Heart right ventricle (tissue), 16 donors: Measurements from ENCODE around the gene SFXN3. TPM values are rescaled to one million over a fixed set of nuclear protein-coding genes. Genes with fewer than 3 reads are reported as not detected.

Experiments used
- ATAC-seq, 8 donors: fragments of 200-7000 bp; cut with Tn5 transposase; one replicate each; pipeline ENCODE4 v1.9.1; 2020; ENCODE audit warnings: mild to moderate bottlenecking in 8 of 8, moderate library complexity in 8 of 8, moderate number of reproducible peaks in 1 of 8
- DNase-seq, 2 donors: peaks; one replicate each; pipeline ENCODE4 v3.0.0-alpha.2; 2020
- H3K27ac ChIP-seq, 10 donors: fragments of 200-600 bp; sonication (generic) in 2 of 10; one replicate each; pipeline versions ENCODE4 v1.5.0 to v1.8.0; 2020 to 2022; ENCODE audit warnings: mild to moderate bottlenecking in 3 of 10
- H3K27me3 ChIP-seq, 7 donors: fragments of 200-600 bp; one replicate each; pipeline ENCODE4 v1.8.0; 2021 to 2022; ENCODE audit warnings: mild to moderate bottlenecking in 2 of 7
- H3K36me3 ChIP-seq, 9 donors: fragments of 200-600 bp; sonication (generic) in 1 of 9; one replicate each; pipeline versions ENCODE4 v1.5.0 to v1.8.0; 2020 to 2022; ENCODE audit warnings: mild to moderate bottlenecking in 2 of 9
- H3K4me1 ChIP-seq, 9 donors: fragments of 200-600 bp; sonication (generic) in 1 of 9; one replicate each; pipeline versions ENCODE4 v1.5.0 to v1.8.0; 2020 to 2022; ENCODE audit warnings: mild to moderate bottlenecking in 4 of 9
- H3K4me3 ChIP-seq, 10 donors: fragments of 200-600 bp; sonication (generic) in 2 of 10; one replicate each; pipeline versions ENCODE4 v1.5.0 to v1.8.0; 2020 to 2022; ENCODE audit warnings: mild to moderate bottlenecking in 7 of 10, moderate library complexity in 2 of 10
- H3K9me3 ChIP-seq, 11 donors: fragments of 200-600 bp in 10 of 11; sonication (generic) in 2 of 11; one replicate each; pipeline versions ENCODE4 v1.5.0 to v1.8.0; 2013 to 2022; ENCODE audit warnings: mild to moderate bottlenecking in 2 of 11, control low read depth in 1 of 11, moderate library complexity in 1 of 11
- WGBS, 2 donors: extraction: QIAGEN DNeasy Blood & Tissue Kit; methylation state at CpG; one replicate each; pipeline ENCODE4 v1.1.7; 2013; ENCODE audit warnings: inconsistent platforms in 1 of 2; 5-methylcytosine and 5-hydroxymethylcytosine counted together
- intact Hi-C, 10 donors: fragments of 100-400 bp; cut with DNase I; formaldehyde crosslinking; loops; one replicate each; pipeline versions ENCODE4 v1.11.1 to v1.14.2; 2022
- polyA plus RNA-seq, 2 donors: library from polyadenylated mRNA; stranded (reverse); fragments of 200-250 nt; gene quantifications; one replicate each; pipeline ENCODE4 v1.2.3, GENCODE V29; 2013
- total RNA-seq, 10 donors: library from RNA; stranded (reverse); fragmentation: NEBNext Ultra II Directional in 3 of 10; extraction: Animal tissue kit (Norgen Biotek cat#: 25700) in 3 of 10; gene quantifications; one replicate each; pipeline versions ENCODE4 v1.2.1 to v1.2.4, GENCODE V29; 2021 to 2023
- TF ChIP-seq, protein P1 (sequence below), 9 donors: fragments of 200-600 bp; sonication (generic) in 2 of 9; IDR thresholded peaks; one replicate each; pipeline versions ENCODE4 v1.5.0 to v1.8.0; 2021 to 2022; ENCODE audit warnings: antibody characterized with exemption in 9 of 9, mild to moderate bottlenecking in 5 of 9, moderate library complexity in 1 of 9
- donor health status: Arrhythmogenic right ventricular cardiomyopathy.
- donor health status: ischemic (EF 13 %, LVEDD 7.1; RV severe dilation, severe dysfunction).
- donor health status: healthy with polysubstance abuse.
- donor health status: DM: no; HTN: yes; CAD: no.
- donor health status: DM: no; HTN: no; CAD: no.
- donor health status: ischemic (EF 25% LVEDD 6.9; RV normal size, moderate dysfunction).
- donor health status: ischemic (EF 25% LVEDD 5.7; RV mildly dilated, moderate dysfunction).
- donor health status: healthy.
- donor health status: DM: yes; HTN: yes; CAD: no.
- donor health status: Ischemic cardiomyopathy.
- donor health status: ischemic (EF 35%, LVEDD 5.7; RV mildly dilated, moderate dysfunction).
- donor health status: nonischemic (EF 11% LVEDD 7.7; RV severe dilation, severe dysfunction).
- donor health status: DM: yes; HTN: yes; CAD: no.
- donor health status: PGD.
- donor health status: ischemic (EF 29% LVEDD 5.4; RV normal size, mild dysfunction).
- donor health status: nonischemic (EF 23%, LVEDD 6.1; RV moderate dilation, normal function).

The SFXN3 gene
- total and polyA plus RNA-seq, 12 donors, result 8.4 to 25.7 (median 15.4) TPM

DNA sequence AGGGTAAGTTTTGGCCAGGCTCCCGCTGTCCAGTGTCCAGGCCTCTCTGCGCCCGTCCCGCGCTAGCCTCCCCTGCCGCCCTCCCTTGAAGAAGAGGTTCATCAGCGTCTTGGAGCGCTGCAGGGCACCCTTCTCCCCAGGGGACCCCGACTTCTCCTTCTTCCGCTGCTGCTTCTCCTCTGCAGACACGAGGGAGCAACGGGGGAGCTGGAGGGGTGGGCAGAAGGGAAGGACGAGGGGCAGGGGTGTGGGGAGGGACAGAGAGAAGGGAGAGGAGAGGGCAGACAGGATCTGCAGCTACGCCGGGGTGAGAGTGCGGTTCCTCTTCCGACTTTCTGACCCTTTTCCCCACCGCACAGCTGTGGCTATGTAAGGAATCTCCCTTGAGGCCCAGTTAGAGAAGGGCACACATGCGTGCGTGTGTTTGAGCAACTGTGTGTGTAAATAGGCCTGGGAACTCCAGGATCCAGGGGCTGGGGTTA lies 12.9 kb upstream of the SFXN3 start:
- peak in 3 of 8 donors; percentile 4 to 27 (median 10) for ATAC-seq
- Histone ChIP-seq H3K4me1 (peaks cover 2 to 31% (median 15%) of the 10 kb centered on the region in 9 donors), H3K9me3 (no peaks in the 10 kb centered on the region), H3K4me3 (no peak overlapping the region), H3K27ac (peak overlapping the region in 3 of 10 donors; percentile 19 to 52 (median 34)), H3K27me3 (peaks cover 0 to 29% (median 24%) of the 10 kb centered on the region in 7 donors), H3K36me3 (no peaks in the 10 kb centered on the region)
- no peak for DNase-seq
- WGBS, 2 donors, result 45 to 57% methylated on average over 20 of the region's 20 CpGs
- TF ChIP-seq, protein P1, sequence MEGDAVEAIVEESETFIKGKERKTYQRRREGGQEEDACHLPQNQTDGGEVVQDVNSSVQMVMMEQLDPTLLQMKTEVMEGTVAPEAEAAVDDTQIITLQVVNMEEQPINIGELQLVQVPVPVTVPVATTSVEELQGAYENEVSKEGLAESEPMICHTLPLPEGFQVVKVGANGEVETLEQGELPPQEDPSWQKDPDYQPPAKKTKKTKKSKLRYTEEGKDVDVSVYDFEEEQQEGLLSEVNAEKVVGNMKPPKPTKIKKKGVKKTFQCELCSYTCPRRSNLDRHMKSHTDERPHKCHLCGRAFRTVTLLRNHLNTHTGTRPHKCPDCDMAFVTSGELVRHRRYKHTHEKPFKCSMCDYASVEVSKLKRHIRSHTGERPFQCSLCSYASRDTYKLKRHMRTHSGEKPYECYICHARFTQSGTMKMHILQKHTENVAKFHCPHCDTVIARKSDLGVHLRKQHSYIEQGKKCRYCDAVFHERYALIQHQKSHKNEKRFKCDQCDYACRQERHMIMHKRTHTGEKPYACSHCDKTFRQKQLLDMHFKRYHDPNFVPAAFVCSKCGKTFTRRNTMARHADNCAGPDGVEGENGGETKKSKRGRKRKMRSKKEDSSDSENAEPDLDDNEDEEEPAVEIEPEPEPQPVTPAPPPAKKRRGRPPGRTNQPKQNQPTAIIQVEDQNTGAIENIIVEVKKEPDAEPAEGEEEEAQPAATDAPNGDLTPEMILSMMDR (IDR thresholded peaks at IDR 0.05), result no peak
- intact Hi-C loops, result no loop called here

GRCh38 chr10:101018600-101019439 lies 12.2 kb upstream of the SFXN3 start:
- H3K36me3 ChIP-seq, result no peaks in the 10 kb centered on the region
- DNase-seq (peak; percentile 79 to 88), ATAC-seq (peak; percentile 66 to 79 (median 74))
- TF ChIP-seq, protein P1 (IDR thresholded peaks at IDR 0.05), result peak; percentile 44 to 84 (median 73)
- peaks cover 0 to 29% (median 24%) of the 10 kb centered on the region in 7 donors for H3K27me3 ChIP-seq
- H3K9me3 ChIP-seq, result no peaks in the 10 kb centered on the region
- intact Hi-C loops, result no loop called here
- 15% methylated on average over 45 of the region's 45 CpGs for WGBS, 2 donors
- peak overlapping the region in 4 of 10 donors; percentile 19 to 58 (median 43) for H3K27ac ChIP-seq
- peaks cover 0 to 25% (median 10%) of the 10 kb centered on the region in 9 donors for H3K4me1 ChIP-seq
- peak overlapping the region in 2 of 10 donors; percentile 11 to 20 for H3K4me3 ChIP-seq

- 42 to 44% methylated on average over 2 of the region's 2 CpGs for WGBS, 2 donors
- H3K27me3 ChIP-seq, result peaks cover 0 to 29% (median 24%) of the 10 kb centered on the region in 7 donors
- intact Hi-C loops, result no loop called here
- H3K36me3 ChIP-seq, result no peaks in the 10 kb centered on the region
- DNase-seq (no peak), ATAC-seq (no peak)
- peak overlapping the region in 1 of 10 donors; percentile 58 for H3K27ac ChIP-seq
- no peak overlapping the region for H3K4me3 ChIP-seq
- TF ChIP-seq, protein P1 (IDR thresholded peaks at IDR 0.05), result no peak
- peaks cover 0 to 20% (median 10%) of the 10 kb centered on the region in 9 donors for H3K4me1 ChIP-seq
- H3K9me3 ChIP-seq, result no peaks in the 10 kb centered on the region
Measured at GRCh38 chr10:101019440-101019703, 11.7 kb upstream of the SFXN3 start.

GRCh38 chr10:101020427-101021075 lies 10.5 kb upstream of the SFXN3 start:
- DNase-seq (no peak), ATAC-seq (no peak)
- H3K4me1 ChIP-seq, result peaks cover 0 to 15% (median 9%) of the 10 kb centered on the region in 9 donors
- H3K4me3 ChIP-seq, result no peak overlapping the region
- no peak overlapping the region for H3K27ac ChIP-seq
- no peaks in the 10 kb centered on the region for H3K36me3 ChIP-seq
- H3K27me3 ChIP-seq, result peaks cover 0 to 29% (median 24%) of the 10 kb centered on the region in 7 donors
- WGBS, 2 donors, result 78 to 81% methylated on average over 10 of the region's 10 CpGs
- TF ChIP-seq, protein P1 (IDR thresholded peaks at IDR 0.05), result no peak
- intact Hi-C loops, result no loop called here
- no peaks in the 10 kb centered on the region for H3K9me3 ChIP-seq
